ENCODE results near the gene GALNT10.

The GALNT10 gene

DNA sequence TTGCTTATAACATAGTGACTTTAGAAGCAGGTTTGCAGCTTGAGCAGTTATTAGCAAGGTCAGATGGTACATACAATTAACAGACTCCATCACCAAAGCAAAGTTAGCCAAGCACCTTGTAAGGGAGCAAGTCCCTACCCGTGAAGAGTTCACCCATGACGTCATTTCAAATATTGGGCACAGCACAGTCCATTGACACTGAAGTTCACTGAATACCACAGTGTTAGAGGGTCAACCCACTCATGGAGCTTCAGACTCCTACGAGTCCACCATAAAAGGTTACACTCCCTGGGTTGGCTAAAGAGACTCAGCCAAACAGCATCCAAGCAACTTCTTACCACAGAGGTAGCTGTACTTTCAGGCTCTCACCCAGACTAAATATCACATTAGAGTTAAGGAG lies 77.5 kb downstream of the GALNT10 start:
- DNase-seq: no peak

DNA sequence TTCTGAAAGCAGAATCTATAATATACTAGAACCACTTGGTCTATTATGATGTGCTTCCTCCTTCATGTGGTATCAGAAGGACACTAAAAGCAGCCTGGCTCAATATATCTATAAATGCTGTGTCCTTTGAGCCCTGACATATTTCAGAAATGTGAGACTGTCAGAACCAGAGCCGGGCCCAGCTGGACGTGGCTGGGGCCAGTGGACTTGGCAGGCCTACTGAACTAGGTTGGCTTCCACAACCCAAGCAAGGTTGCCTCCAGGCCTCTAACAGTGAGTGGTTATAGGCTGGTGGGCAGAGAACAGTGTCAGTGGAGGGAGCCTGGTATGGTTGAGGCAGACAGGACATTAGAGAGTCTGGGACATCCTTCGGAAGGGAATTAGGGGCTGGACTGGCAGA lies 78.9 kb downstream of the GALNT10 start:
- no peak for DNase-seq

DNA sequence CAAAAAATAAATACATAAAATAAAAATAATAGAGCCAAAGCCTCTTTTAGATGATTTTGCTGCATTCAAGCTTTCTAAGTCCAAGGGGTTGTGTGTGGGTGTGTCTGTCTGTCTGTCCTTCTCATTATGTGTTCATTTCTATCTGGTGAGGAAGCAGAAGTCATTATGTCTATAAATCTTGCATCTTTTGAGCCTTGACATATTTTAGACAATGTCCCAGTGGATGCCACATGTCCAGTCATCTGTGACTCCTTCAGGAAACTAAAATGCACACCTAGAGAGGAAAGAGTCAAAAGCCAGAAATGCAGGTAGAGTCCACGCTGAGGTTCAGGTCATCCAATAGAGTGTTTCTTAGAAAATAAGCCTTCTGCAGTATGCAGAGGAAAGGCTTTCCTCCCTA lies 80.9 kb downstream of the GALNT10 start:
- DNase-seq: no peak

DNA sequence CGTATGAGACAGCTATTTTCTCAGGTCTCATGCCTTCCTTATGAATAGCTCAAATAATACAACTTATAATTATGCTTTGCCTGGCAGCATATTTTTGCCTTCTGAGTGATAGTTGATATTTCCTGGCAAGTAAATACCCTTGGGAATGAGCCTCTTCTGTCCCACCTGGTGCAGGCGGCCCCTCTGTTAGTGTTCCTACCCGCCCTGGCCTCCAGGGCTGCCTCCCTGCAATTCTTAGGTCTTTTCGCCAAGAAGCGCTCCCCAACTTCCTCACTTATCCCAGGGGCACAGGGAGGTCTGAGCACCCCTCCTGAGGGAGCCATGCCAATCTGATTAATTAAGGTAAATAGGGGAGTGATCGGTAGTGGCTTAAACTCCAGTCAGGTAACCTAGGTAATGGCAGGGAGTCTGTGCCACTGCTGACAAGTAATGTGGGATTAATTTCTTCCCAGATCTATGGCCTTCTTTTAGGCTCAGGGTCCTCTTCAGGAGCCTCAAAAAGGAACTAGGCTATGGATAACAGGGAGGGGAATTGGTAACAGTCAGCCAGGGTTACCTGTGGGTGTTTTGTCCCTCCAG lies 81.5 kb downstream of the GALNT10 start:
- no peak for DNase-seq

DNA sequence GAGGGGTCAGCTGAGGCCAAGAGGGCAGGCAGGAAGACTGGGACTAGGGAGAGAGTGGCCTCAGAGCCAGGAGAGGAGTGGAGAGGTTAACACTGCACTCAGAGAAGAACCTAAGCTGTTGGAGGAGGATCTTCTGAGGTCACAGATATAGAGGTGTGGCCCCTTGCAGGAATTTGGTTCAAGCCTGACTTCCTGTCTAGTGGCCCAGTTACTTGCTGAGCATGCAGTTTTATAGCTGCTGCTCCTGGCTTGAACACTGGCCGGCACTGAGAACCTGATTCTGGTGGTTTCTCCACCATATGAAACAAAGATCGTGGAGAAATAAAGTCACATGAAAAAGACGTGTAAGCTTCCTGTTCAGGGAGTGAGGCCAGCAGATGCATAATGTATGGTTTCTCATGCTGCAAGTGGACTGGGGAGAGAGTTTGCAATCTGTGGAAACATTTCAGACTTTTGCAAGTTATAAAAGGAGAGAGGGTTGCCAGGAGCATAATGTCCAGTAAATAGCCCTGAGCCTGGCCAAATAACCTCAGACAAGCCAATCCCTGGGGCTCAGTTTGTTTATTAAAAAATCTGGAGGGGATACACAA lies 82.6 kb downstream of the GALNT10 start:
- no peak for DNase-seq

DNA sequence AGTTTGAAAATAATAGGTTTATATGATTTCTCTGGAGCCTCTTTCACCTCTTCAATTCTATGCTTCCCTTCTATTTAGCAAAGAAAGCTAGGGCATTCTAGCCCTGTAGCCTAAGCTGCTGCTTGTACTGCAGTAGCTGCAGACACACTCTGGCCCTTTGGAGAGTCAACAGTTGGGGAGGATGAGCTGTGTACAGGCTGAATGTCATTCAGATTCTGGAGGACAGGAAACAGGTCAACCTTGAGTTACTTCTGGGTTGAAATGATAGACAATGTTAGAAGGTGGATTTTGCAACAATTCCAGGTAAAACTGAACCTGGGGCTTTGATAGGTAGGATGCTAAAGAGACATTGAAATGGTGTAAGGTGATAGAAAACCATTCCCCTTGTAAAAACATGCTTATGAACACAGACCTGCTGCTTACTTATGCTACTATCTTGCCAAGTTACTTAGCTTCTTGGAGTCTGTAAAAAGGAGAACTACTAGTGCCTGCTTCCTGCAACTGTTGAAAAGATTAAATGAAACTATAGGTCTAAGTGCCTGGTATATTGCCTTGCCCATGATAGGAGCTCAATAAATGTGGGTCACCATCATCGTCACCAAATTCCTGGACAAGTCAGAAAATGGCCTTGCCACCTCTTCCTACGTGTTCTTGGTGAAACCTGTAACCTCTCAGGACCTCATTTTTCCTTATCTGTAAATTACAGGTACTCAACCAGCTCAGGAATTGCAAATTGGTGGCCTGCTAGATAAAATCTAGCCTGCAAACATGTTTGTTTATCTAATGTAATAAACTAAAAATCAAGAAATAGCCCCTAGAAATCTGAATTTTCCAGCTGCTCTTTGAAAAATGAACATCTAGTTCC lies 83.7 kb downstream of the GALNT10 start:
- DNase-seq: no peak

DNA sequence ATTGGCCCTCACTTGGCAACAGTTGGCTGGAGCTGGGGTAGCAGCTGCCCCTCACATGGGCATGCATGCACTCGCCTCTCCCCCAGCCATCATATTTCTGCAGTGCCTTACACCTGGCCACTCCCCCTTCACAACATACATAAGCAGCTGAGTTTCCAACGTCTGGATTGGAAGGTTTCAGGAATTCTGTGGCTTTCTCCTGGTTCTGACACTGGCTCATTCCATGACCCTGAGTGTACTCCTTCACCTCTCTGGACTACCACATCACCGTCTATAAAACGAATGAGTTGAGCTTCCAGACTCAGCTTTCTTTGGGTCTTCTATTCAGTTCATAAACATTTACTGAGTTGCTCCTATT lies 84.3 kb downstream of the GALNT10 start:
- no peak for DNase-seq

DNA sequence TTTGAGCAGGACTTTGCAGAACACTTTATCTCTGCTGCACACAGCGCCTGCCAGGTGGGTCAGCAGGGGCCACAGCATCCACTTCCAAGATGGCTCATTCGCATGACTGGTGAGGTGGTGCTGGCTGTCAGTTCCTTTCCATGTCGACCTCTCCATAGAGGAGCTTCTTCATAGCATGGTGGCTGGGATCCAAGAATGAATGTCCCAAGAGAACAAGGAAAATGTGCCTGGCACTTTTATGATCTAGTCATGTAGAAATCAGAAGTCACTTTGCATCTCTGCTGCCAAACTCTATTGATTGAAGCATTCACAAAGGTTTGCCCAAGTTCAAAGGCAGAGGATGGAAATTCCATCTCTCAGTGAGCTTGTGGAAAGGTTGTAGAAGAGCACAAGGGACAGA lies 85.0 kb downstream of the GALNT10 start:
- DNase-seq: no peak

DNA sequence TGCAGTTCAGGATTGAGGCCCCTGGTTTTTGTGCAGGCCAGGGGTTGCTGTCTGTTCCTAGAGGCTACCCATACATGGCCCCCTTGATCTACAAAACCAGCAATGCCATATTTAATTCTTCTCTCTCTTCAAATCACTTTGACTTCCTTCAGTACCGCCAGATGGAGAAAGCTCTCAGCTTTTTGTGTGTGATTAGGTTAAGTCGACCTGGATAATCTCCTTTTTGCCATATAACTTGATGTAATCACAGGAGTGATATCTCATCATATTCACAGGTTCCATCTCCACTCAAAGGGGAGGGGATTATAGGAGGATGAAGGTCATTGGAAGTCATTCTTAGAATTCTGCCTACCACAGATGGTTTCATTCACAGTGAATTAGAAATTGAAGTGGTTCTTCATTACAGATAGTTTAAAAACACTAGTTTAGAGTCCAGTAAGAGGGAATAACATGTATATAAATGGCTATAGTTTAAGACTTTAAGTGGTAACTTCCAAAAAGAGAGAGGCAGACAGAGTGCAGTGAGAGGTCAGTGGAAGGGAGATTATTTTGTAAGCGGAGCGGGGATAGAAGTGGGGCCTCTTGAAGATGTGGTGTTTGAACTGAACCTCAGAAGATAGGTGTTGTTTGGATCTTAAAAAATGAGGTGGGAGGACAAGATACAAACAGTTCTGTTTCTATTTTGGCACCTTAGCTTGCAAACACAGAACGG lies 85.9 kb downstream of the GALNT10 start:
- DNase-seq: no peak

DNA sequence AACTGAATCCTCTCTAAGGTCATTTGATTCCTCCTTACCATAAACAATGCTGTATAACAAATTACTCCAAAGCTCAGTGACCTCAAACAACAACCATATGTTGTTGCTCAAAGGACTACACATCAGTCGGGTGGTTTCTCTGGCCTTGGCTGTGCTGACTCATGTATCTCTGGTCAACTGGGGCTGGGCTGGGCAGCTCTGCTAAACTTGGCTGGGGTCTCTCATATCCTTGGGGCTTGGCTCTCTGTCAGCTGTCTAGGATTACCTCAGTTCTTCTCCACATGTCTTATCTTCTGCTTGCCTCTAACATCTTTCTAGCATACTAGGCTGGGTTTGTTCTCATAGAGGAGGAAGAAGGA lies 86.4 kb downstream of the GALNT10 start:
- DNase-seq: no peak

DNA sequence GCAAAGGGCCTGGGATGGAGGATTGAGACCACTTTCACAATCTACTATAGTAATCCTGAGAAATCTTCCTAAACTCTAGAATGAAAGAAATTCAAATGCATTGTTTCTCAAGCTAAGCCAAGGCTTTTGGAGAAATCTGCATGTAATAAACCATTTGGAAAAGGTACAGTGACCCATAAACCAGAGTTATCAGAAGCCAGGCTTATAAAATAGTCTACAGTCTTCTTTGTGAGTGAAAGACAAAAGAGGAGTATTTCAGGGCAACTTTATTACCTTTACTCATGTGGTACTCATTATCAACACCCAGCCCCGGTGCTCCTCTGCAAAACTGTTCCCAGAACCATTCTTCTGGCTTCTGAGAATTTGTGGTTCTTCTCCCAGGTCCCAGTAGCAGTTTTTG lies 87.0 kb downstream of the GALNT10 start:
- DNase-seq: no peak

DNA sequence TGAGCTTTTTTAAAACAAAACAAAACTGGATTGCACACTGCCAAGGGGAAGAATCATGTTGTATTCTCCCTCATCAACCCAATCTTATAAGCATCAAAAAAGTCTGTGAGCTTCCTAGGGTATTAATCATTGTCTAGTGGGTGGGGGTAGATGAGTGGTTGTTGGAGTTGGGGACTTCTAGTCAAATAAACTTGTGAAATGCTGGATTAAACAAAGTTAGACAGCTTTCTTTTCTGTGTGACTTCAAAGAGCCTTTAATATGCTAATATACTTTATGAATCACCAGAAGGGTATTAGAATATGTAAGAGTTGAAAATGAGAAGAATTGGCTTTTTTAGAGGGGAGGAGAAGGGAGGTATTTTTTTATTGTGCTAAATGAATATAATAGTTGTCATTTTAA lies 87.7 kb downstream of the GALNT10 start:
- no peak for DNase-seq

DNA sequence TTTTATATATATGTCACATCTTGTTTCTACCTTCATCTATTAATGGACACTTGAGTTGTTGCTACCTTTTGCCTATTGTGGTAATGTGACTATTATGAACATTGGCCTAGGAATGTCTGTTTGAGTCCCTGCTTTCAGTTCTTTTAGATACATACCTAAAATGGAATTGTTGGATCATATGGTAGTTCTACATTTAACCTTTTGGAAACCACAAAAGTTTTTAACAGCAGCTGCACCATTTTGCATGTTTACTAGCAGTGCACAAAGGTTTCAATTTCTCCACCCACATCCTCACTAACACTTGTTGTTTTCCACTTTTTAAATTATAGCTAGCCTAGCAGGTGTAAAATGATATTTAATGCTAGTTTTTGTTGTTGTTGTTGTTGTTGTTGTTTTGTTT lies 88.4 kb downstream of the GALNT10 start:
- no peak for DNase-seq

DNA sequence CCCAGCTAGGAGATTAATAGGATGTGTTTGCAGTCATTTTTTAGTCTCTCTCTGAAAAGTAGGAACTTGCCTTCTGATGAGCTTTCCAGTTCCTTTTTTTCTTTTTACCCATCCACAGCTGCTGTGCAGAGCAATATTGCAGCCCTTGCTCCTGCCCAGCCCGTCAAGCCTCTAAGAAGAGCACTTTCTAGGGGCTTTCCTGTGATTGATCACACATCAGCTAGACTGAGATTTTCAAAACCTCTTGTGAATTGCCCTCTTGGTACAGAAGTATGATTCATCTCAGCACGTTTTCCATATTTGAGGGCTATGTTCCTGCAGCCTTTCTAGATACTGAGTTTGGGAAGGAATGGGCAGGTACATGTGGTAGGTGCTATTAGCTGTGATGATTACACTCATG lies 93.9 kb downstream of the GALNT10 start:
- no peak for DNase-seq

DNA sequence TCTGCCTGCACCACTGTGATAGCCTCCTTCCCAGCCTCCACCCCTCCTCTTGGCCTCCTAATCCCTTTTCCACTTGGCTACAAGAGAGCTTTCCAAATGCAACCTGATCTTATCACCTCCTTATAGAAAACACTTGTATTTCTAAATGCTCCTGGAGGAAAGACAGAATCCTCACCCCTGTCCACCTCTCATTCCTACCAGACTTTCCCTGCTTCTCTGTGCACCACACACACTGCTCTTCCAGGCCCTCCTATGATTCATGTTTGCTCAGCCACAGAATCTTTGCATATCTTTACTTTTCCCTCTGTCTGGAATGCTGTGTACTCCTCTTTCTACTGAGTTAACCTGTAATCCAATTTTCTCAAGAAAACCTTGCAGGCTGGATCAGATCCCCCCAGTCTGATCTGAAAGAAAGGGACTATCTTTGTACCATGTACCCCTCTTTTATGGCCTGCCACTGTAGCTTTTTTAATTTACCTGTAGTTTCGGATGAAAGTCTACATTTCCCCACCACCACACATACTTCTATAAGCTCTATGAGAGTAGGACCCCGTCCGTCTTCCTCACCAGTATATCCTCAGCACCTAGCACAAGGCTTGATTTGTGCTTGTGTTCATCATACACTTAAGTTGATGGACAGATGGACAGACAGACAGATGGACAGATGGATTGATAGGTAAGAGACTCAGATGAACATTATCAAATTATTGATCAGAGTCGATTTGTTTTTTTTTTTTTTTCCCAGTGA lies 95.3 kb downstream of the GALNT10 start:
- no peak for DNase-seq

DNA sequence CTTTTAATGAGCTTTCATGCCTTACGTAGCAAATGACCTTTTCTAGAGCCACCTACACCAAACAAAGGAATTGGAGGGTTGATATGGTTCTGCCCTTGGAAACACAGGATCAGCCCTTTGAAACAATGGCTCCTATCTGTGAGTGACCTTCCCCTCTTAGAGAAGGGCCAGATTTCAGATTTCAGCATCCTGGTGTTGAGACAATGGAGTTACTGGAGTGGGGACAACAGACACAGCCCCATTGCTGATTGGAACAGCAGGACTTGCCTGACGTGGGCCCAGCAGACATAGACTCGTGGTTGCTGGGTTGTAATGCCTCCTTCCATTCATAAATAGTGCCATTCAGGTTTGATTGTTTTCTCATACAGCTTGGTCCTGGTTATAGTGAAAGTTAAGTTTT lies 96.0 kb downstream of the GALNT10 start:
- DNase-seq: no peak

DNA sequence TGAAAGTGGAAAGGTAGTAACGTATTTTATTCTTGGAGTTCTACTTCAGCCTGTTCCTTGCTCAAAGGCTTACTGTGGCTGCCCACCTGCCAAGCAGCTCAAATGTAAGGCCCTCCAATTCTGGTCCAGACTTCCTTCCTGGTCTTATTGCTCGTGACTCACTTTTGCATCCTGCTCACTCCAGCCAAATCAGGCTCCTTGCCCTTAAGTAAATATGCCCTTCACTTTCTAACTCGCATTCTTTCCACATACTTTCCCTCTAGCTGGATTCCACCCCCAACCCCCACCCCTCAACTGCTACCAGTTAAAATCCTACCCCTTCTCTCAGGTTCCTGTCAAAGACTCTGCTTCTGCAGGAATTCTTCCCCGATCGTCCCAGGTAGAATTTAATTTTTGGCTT lies 96.6 kb downstream of the GALNT10 start:
- DNase-seq: no peak

DNA sequence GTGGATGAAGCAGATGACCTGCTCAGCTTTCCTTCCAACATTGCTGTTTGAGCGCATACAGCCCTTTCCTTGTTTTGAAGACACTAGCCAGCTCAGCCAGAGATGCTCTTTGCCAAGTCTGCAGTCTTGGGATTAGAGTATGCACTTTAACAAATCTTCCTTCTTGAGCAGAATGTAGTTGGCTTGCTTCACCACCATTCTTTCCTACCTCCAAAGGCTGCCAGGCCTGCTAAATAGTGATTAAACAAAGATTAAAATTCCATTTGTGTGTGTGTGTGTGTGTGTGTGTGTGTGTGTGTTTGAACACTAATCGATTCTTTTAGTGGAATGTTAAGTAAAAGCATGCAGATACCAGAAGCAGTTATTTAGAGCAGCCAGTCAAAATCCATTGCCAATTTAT lies 97.6 kb downstream of the GALNT10 start:
- no peak for DNase-seq

DNA sequence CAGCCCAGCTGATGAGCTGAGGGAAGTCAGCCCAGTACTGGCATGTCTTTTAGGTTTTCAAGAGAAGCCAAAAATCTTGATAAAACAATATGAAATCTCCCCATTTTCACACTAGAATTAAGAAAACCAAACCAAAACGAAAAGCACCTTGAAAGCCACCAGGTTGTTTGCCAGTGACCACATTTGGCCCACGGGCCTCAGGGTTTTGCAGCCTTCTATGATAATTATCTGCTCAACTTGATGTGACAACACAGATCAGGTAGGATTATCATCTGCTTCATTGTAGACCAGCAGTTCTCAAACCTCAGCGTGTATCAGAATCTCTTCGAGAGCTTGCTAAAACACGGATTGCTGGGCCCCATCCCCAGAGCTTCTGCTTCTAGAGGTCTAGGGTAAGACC lies 101.4 kb downstream of the GALNT10 start:
- DNase-seq: no peak

DNA sequence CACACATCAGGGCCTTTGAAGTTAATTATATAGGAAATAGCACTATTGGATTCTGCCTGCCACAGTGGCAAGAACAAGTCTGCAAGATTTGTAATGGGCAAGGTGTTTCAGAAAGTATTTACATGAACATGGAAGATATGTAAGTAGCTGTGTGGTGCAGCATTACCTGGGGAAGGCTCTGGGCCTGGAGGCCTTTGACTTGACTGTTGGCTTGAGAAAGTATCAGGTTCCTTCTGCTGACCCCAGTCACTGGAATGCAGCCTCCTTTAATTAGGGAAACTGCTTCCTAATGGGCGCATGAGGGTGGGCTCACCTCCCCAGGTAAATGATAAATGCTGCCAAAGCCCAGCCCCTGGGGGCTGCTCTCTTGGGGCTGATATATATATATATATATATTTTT lies 102.7 kb downstream of the GALNT10 start:
- no peak for DNase-seq

DNA sequence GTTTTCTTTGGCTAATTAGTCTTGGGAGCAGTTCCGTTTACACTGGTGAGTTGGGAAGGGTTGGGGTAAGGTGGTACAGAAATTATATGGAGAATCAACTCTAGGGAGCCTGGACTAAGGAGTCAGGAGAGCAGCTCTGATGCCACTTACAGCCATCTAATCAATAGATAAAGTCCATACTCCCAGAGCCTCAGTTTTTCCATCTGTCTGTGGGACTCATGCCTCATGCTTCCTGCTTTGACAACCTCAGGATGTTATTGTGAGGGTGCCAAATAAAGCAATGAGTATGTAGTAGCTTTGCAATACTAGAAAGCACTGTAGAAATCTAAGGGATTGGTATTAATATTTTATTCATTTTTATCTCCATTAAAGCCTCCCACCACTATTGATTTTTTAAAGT lies 105.0 kb downstream of the GALNT10 start:
- no peak for DNase-seq

DNA sequence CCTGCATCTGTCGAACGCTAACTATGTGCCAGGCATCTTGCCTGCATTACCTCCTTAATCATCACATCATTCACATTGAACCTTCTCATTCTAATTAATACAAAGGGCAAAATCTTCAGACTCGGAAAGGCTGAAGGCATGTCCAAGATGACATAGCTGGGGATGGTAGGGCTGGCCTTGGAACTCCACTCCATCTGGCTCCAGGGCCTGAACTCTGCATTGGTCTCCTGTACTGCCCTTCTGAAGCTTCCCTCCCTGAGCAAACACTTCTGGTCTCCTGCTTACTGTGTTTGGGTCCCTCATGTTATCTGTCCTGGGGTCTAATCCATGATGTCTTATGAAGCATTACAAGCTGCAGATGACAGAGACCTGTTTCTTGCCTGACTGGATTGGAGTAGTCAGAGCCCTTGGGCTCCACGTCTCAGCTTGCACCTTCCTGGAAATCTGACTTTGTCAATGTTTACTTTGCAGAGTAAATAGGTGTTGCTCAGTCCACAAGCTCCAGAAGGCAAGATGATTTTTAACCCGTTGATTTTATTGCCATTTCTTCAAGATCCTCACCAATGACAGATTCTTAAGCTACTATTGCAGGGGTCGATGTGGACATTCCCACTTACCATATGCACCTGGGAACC lies 106.1 kb downstream of the GALNT10 start:
- DNase-seq: no peak

DNA sequence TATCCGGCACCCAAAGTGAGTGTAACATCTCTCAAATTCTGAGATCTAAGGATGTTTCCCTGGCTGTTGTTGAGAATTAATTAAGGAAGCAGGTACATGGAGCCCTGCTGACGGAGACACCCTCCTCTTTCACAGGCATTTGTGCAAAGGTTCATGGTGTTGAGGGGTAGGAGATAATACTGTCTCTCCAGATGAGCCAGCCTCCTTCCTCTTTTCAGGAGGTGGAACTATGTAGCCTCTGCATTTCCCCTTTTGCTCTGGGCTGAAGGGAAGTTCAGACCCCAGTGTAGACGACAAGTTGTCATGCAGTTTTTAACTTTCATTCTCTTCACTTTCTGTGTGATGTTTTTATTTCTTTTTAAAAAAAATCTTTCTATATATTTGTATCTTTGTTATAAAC lies 107.5 kb downstream of the GALNT10 start:
- DNase-seq: no peak
